CD1c-positive myeloid dendritic cell (primary cell): ENCODE data around the gene SPNS1.
A peak's percentile ranks its signal among the peaks of the same experiment; 100 is the strongest.
"Not testable (repeated sequence)": the region's sequence is repeated elsewhere in the genome, so short reads cannot be mapped to it uniquely, and the experiment has no call there.

Experiments used
- DNase-seq: peaks from one replicate; pipeline ENCODE4 v3.0.0-alpha.2; 2016; ENCODE audit errors: extremely low spot score

SPNS1 gene

DNA sequence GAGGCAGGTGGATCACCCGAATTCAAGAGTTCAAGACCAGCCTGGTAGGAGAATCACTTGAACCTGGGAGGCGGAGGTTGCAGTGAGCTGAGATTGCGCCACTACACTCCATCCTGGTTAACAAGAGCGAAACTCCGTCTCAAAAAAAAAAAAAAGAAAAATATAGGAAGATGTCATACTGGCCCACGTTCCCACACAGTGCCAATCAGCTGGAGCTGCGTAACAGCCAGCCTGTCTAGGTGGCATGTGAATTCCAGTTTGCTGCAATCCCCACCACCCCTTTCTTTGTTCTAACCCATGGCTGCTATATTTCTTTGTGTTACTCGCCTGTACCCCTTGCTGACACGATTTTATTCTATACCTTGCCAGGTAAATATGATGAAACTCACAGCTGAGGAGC lies 16.4 kb upstream of the SPNS1 start:
- no peak for DNase-seq

GRCh38 chr16:28958836-28959235 lies 15.7 kb upstream of the SPNS1 start:
- DNase-seq: peak; percentile 31

DNA sequence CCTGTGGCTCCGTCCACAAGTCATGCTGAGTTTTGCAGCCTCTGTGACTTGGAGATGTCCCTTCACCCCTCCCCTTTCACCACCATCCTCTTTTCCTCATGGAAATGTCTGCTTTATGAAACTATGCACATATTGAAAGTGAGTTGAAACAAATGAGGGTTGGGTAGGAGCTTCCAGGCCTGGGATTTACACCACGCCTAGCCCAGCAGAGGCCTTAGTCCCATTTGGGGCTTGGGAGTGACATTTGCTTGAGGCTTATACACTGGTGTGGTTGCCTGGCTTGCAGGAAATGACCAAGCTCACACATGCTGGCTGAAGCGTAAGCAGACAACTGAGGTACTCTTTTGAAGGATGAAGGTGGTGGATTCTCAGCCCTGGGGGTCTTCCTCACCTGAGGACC lies 10.5 kb upstream of the SPNS1 start:
- no peak for DNase-seq

DNA sequence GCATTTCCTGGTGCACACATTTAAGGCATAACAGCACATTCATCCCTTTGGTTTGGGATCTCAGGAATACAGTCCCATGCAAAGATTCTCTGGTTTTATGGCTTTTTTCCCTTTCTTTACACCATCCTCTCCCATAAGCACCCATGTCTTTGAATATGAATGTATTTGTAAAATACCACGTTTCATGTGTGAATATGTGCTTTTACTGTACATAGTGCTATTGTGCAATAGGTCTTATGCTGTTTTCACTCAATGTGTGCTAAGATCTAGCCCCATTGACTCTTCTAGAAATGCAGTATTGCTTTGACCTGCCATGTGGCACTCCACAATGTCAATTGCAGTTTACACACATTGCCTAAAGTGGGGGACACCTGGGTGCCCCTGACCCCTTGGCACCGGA lies 10.1 kb upstream of the SPNS1 start:
- no peak for DNase-seq

GRCh38 chr16:28967156-28967555 lies 7.4 kb upstream of the SPNS1 start:
- DNase-seq: no peak

DNA sequence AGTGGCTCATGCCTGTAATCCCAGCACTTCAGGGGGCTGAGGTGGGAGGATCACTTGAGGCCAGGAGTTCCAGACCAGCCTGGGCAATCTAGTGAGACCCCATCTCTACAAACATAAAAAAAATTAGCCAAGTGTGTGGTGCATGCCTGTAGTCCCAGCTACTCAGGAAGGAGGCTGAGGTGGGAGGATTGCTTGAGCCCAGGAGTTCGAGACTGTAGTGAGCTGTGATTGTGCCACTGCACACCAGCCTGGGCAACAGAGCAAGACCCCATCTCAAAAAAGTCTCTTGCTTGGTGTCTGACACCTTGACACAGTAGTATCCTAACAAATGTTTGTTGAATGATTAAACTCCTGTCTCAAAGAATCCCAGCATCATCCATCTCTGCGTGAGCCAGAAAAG lies 4.9 kb upstream of the SPNS1 start:
- not testable (repeated sequence) for DNase-seq

GRCh38 chr16:28974007-28974436 lies 556 bp upstream of the SPNS1 start:
- peak; percentile 36 for DNase-seq

GRCh38 chr16:28975158-28975599 lies 601 bp downstream of the SPNS1 start:
- no peak for DNase-seq

GRCh38 chr16:28977703-28978662 lies 3.4 kb downstream of the SPNS1 start:
- DNase-seq: no peak

- not testable (repeated sequence) for DNase-seq
Measured at GRCh38 chr16:28980330-28980729, 5.8 kb downstream of the SPNS1 start.

DNA sequence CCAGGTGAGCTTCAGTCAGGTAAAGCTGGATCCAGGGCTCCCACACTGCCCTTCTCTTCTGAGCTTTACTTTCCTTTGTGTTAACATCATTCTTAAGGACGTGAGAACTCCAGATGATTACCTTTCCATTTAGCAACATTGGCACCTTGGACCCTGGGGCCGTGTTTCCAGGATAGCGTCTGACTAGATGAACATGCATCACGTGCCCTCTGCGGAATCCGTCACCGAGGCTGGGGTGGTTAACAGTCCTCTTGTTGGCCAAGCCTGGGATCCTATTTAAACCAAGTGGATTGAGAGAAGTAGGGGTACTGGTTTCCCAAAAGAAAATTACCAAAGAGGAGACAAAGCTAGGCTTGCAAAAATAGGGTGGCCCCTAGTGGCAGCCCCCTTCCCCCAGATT lies 6.4 kb downstream of the SPNS1 start:
- DNase-seq: no peak

DNA sequence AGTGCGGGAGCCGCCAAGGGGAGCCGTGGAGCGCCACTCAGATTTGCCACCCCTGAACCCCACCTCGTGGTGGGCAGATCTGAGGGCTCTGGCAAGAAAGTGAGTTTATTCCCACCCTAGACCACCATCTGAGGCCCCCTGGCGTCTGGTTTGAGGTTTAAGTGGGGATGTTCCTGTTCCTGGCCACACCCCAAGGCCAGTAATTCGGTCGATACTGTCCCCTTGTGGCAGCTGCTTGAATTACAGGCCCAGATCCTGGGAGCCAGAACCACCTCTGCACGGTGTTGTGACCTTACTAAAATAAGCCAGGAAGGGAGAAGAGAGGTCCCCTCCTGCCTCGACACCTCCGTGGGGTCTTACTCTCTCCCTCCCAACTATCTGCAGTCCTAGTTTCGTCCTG lies 6.9 kb downstream of the SPNS1 start:
- peak; percentile 74 for DNase-seq

- DNase-seq: no peak
Measured at GRCh38 chr16:28982418-28982817, 7.8 kb downstream of the SPNS1 start.

DNA sequence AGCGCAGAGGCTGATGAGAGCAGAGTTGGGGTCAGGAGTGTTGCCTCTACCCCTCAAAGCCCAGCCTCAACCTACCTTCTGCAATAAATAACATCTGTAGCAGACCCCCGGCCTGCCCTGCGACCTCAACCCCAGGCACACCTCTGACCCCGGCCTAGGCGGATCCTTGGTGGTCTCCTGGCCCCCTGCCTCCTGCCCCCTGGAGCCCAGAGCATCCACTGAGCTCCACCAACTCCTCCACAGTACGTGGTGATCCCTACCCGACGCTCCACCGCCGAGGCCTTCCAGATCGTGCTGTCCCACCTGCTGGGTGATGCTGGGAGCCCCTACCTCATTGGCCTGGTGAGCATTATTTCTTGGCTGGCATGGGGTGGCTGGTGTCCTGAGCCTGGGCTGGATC lies 8.4 kb downstream of the SPNS1 start:
- DNase-seq: no peak

GRCh38 chr16:28983644-28984043 lies 9.1 kb downstream of the SPNS1 start:
- no peak for DNase-seq

DNA sequence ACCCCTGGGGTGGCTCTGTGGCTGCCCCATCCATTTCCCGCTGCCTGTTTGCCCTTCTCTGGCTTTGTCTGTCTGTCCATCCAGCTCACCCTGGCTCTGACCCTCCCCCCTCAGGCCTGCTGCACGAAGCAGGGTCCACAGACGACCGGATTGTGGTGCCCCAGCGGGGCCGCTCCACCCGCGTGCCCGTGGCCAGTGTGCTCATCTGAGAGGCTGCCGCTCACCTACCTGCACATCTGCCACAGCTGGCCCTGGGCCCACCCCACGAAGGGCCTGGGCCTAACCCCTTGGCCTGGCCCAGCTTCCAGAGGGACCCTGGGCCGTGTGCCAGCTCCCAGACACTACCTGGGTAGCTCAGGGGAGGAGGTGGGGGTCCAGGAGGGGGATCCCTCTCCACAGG lies 9.5 kb downstream of the SPNS1 start:
- DNase-seq: no peak

GRCh38 chr16:28984619-28985135 lies 10.1 kb downstream of the SPNS1 start, which contains the start of gene LAT:
Gene LAT (plus strand): TSS chr16:28985052. CDS start chr16:28985418, 366 bp downstream.
- DNase-seq: peak; percentile 51

DNA sequence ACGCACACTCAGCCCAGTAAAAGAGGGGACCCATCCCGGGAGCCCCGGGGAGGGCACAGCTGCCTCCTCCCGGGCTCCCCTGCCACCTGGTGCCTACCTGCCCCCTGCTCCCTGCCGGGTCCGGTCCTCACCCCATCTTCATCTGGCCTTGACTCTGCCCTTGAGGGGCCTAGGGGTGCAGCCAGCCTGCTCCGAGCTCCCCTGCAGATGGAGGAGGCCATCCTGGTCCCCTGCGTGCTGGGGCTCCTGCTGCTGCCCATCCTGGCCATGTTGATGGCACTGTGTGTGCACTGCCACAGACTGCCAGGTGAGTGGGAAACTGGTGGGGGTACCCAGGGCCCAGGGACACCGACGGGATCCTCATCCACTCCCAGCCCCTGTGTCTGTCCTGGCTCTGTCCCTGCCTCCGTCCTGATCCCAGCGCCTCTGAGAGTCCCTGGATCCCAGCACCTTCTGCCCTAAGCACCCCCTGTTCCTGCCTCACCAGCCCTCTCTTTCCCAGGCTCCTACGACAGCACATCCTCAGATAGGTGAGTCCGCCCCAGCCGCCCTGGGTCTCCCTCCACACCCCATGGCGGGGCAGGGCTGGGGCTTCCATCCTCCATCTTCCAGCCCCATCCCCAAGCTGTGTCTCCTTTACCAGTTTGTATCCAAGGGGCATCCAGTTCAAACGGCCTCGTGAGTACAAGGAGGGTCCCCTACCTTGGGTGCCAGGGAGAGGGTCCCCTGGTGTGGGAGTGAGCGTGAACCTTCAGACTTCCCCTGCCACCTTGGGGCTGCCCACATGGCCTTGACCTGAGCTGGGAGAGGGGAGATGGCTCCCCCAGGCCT lies 10.8 kb downstream of the SPNS1 start:
- DNase-seq: no peak

GRCh38 chr16:28986046-28986445 lies 11.5 kb downstream of the SPNS1 start:
- DNase-seq: no peak

DNA sequence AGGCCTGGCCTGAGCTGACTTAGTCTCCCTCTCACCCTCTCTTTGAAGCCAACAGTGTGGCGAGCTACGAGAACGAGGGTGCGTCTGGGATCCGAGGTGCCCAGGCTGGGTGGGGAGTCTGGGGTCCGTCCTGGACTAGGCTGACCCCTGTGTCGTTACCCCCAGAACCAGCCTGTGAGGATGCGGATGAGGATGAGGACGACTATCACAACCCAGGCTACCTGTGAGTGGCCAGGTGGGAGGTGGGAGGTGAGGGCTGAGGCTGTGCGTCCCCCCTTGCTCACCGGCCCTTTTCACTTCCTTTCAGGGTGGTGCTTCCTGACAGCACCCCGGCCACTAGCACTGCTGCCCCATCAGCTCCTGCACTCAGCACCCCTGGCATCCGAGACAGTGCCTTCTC lies 11.9 kb downstream of the SPNS1 start:
- no peak for DNase-seq

GRCh38 chr16:28987170-28987853 lies 12.7 kb downstream of the SPNS1 start:
- no peak for DNase-seq

DNA sequence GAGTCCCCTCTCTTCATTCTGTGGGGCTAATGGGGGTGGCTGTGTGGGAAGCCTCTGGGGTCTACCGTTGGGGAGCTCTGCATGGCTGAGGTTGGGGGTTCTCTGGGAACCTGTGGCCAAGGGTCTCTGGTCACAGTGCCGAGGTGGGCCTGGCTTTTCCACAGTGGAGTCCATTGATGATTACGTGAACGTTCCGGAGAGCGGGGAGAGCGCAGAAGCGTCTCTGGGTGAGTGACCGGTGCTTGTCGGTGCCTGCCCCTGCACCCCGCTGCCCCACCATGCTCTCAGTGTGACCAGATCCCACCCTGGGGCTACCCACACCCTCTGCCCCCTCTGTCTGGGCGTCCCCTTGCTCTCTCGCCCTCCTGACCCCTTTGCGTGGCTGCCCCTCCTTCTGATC lies 14.8 kb downstream of the SPNS1 start:
- DNase-seq: no peak
